Jurkat, Clone E6-1 (cell line): ENCODE results near the gene PLPP2. TPM values are rescaled to one million over a fixed set of nuclear protein-coding genes. Genes with fewer than 3 reads are reported as not detected.

Experiments
- DNase-seq: peaks from one replicate; pipeline ENCODE4 v3.0.0-alpha.2; 2011; ENCODE audit warnings: low read depth, low spot score
- H3K4me3 ChIP-seq: 2 replicates; pipeline ENCODE4 v1.5.1; 2011; ENCODE audit warnings: mild to moderate bottlenecking, low read length, control low read depth, moderate library complexity
- polyA plus RNA-seq: library from polyadenylated mRNA; unstranded; fragments of >200 nt; gene quantifications from one replicate; pipeline ENCODE4 v1.2.1, GENCODE V29; 2012; ENCODE audit warnings: missing spikeins; ENCODE audit not compliant: insufficient read length, insufficient read depth

The PLPP2 gene
- polyA plus RNA-seq, result not detected

- H3K4me3 ChIP-seq, result no peak within 1 kb of the TSS
- DNase-seq, result no peak
These were observed at the start of gene PLPP2 for GRCh38 chr19:291006-291521. PLPP2 (minus strand) TSS chr19:291403; CDS start chr19:291336, 67 bp downstream.

GRCh38 chr19:340620-341385 lies 49.6 kb upstream of the PLPP2 start:
- no peak overlapping the region for H3K4me3 ChIP-seq

GRCh38 chr19:339262-339887 lies 48.2 kb upstream of the PLPP2 start:
- no peak overlapping the region for H3K4me3 ChIP-seq
- DNase-seq, result no peak

More at GRCh38 chr19:340620-341385, 49.6 kb upstream of the PLPP2 start:
- DNase-seq, result no peak

- no peak for DNase-seq
- H3K4me3 ChIP-seq, result no peak overlapping the region
These were observed 47.2 kb upstream of the PLPP2 start for GRCh38 chr19:338421-338820.

GRCh38 chr19:336067-336614 lies 44.9 kb upstream of the PLPP2 start:
- no peak for DNase-seq
- no peak overlapping the region for H3K4me3 ChIP-seq

GRCh38 chr19:335486-336066 lies 44.4 kb upstream of the PLPP2 start:
- H3K4me3 ChIP-seq, result no peak overlapping the region
- no peak for DNase-seq

- no peak overlapping the region for H3K4me3 ChIP-seq
- no peak for DNase-seq
These were observed 43.9 kb upstream of the PLPP2 start for GRCh38 chr19:335072-335471.

GRCh38 chr19:334296-335071 lies 43.3 kb upstream of the PLPP2 start:
- no peak for DNase-seq
- no peak overlapping the region for H3K4me3 ChIP-seq

GRCh38 chr19:330503-330902 lies 39.3 kb upstream of the PLPP2 start:
- no peak overlapping the region for H3K4me3 ChIP-seq
- no peak for DNase-seq

- no peak for DNase-seq
- no peak overlapping the region for H3K4me3 ChIP-seq
These were observed 38.7 kb upstream of the PLPP2 start for GRCh38 chr19:329876-330275.

- DNase-seq, result no peak
- no peak overlapping the region for H3K4me3 ChIP-seq
These were observed 36.9 kb upstream of the PLPP2 start for GRCh38 chr19:328025-328505.

GRCh38 chr19:327291-328024 lies 36.3 kb upstream of the PLPP2 start:
- no peak for DNase-seq
- H3K4me3 ChIP-seq, result no peak overlapping the region

- H3K4me3 ChIP-seq, result no peak overlapping the region
- no peak for DNase-seq
These were observed 35.7 kb upstream of the PLPP2 start for GRCh38 chr19:326871-327270.

- no peak overlapping the region for H3K4me3 ChIP-seq
- DNase-seq, result no peak
These were observed 34.8 kb upstream of the PLPP2 start for GRCh38 chr19:325937-326565.

- no peak for DNase-seq
- H3K4me3 ChIP-seq, result no peak overlapping the region
These were observed 34.2 kb upstream of the PLPP2 start for GRCh38 chr19:325173-325936.

GRCh38 chr19:324716-325115 lies 33.5 kb upstream of the PLPP2 start:
- H3K4me3 ChIP-seq, result no peak overlapping the region
- no peak for DNase-seq

GRCh38 chr19:322616-323015 lies 31.4 kb upstream of the PLPP2 start:
- no peak overlapping the region for H3K4me3 ChIP-seq
- no peak for DNase-seq

- H3K4me3 ChIP-seq, result no peak overlapping the region
- DNase-seq, result no peak
These were observed 27.2 kb upstream of the PLPP2 start for GRCh38 chr19:318509-318774.
